ENCODE data around the gene PSD2. TPM values are rescaled to one million over a fixed set of nuclear protein-coding genes. Genes with fewer than 3 reads are reported as not detected.

The PSD2 gene
- total RNA-seq, 6 experiments from 2014 or later = 0.04 to 0.07 (median 0.07) TPM; not detected in 3

- Histone ChIP-seq H3K27me3 (peaks cover 0 to 5% of the 10 kb centered on the region in 2 donors), H3K4me3 (no peak overlapping the region), H3K4me1 (peaks cover 0 to 4% (median under 1%) of the 10 kb centered on the region in 4 donors), H3K9me3 (no peaks in the 10 kb centered on the region), H3K27ac (no peak overlapping the region), H3K36me3 (no peaks in the 10 kb centered on the region)
- WGBS (ENCODE audit: insufficient coverage, low coverage, low lambda C conversion rate, missing lambda C conversion rate) = 47% methylated on average over 4 of the region's 6 CpGs
- DNase-seq = no peak
- ATAC-seq = peak in 1 of 4 donors; percentile 16
- TF ChIP-seq CTCF (IDR thresholded peaks at IDR 0.05) (no peak), POLR2A (IDR thresholded peaks at IDR 0.05) (no peak)
- intact Hi-C loops (cut with DNase I) = loop anchor here in 1 of 2 donors (5.0 to 10.0 kb wide), 2 partner anchors 66 to 128 kb away; no protein-coding TSS in a partner anchor
Observed at GRCh38 chr5:139760066-139761056, 35.2 kb upstream of the PSD2 start.

- intact Hi-C loops (cut with DNase I) = loop anchor here in 1 of 2 donors (5.0 to 10.0 kb wide), 2 partner anchors 66 to 129 kb away; no protein-coding TSS in a partner anchor
- DNase-seq (no peak), ATAC-seq (no peak)
- H3K4me1 ChIP-seq = peaks cover 0 to under 1% (median 0%) of the 10 kb centered on the region in 4 donors
- no peaks in the 10 kb centered on the region for H3K9me3 ChIP-seq
- peaks cover 0 to 3% of the 10 kb centered on the region in 2 donors for H3K27me3 ChIP-seq
- WGBS (ENCODE audit: insufficient coverage, low coverage, low lambda C conversion rate, missing lambda C conversion rate) = 100% methylated on average over 1 of the region's 3 CpGs
- no peak overlapping the region for H3K27ac ChIP-seq
- no peaks in the 10 kb centered on the region for H3K36me3 ChIP-seq
- no peak overlapping the region for H3K4me3 ChIP-seq
- TF ChIP-seq CTCF (IDR thresholded peaks at IDR 0.05) = no peak
- no peak for TF ChIP-seq POLR2A (IDR thresholded peaks at IDR 0.05)
Observed at GRCh38 chr5:139761057-139761450, 34.6 kb upstream of the PSD2 start.

GRCh38 chr5:139761501-139761900 lies 34.1 kb upstream of the PSD2 start:
- Histone ChIP-seq H3K4me1 (no peaks in the 10 kb centered on the region), H3K4me3 (no peak overlapping the region), H3K27ac (no peak overlapping the region), H3K27me3 (no peaks in the 10 kb centered on the region), H3K36me3 (no peaks in the 10 kb centered on the region), H3K9me3 (no peaks in the 10 kb centered on the region)
- DNase-seq = no peak
- 78% methylated on average over 3 of the region's 4 CpGs for WGBS (ENCODE audit: insufficient coverage, low coverage, low lambda C conversion rate, missing lambda C conversion rate)
- TF ChIP-seq CTCF (IDR thresholded peaks at IDR 0.05) = no peak
- no peak for TF ChIP-seq POLR2A (IDR thresholded peaks at IDR 0.05)
- intact Hi-C loops (cut with DNase I) = loop anchor here in 1 of 2 donors (5.0 to 10.0 kb wide), 2 partner anchors 67 to 129 kb away; no protein-coding TSS in a partner anchor
- no peak for ATAC-seq

- ATAC-seq (no peak), DNase-seq (no peak)
- Histone ChIP-seq H3K27ac (no peak overlapping the region), H3K4me1 (peaks cover 0 to 4% (median under 1%) of the 10 kb centered on the region in 4 donors), H3K9me3 (no peaks in the 10 kb centered on the region), H3K27me3 (no peaks in the 10 kb centered on the region), H3K4me3 (no peak overlapping the region), H3K36me3 (no peaks in the 10 kb centered on the region)
- intact Hi-C loops (cut with DNase I) = loop anchor here in 1 of 2 donors (5.0 to 10.0 kb wide), 2 partner anchors 68 to 130 kb away; no protein-coding TSS in a partner anchor
- WGBS (ENCODE audit: insufficient coverage, low coverage, low lambda C conversion rate, missing lambda C conversion rate) = 71% methylated on average over 10 of the region's 10 CpGs
- TF ChIP-seq POLR2A (IDR thresholded peaks at IDR 0.05) (no peak), CTCF (IDR thresholded peaks at IDR 0.05) (no peak)
Observed at GRCh38 chr5:139762615-139763170, 32.9 kb upstream of the PSD2 start.

Measured in right lobe of liver (tissue), 6 donors.